Measurements from ENCODE around the gene ANK3.

The ANK3 gene

DNA sequence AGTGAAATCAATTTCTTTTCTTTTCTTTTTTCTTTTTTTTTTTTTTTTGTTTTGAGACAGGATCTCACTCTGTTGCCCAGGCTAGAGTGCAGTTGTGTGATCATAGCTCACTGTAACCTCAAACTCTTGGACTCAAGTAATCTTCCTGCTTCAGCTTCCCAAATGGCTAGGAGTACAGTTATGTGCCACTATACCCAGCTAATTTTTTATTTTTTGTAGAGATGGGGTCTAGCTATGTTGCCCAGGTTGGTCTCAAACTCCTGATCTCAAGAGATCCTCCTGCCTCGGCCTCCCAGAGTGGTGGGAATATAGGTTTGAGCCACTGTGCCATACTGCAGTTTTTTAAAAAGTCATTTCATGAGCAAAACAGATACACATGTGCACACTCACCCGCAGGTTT is 79.8 kb downstream of the ANK3 start:
- WGBS = 100% methylated on average over 1 of the region's 2 CpGs
- H2BK120ac ChIP-seq (ENCODE audit: low read depth, low read length) = no peak overlapping the region

GRCh38 chr10:60309371-60309770 is 80.3 kb downstream of the ANK3 start:
- H3K4me3 ChIP-seq (ENCODE audit: insufficient read depth in 1 of 2, low read depth in 1 of 2, low read length in 2 of 2) = no peak overlapping the region
- no peak overlapping the region for H3K9ac ChIP-seq (ENCODE audit: low read length)
- H3K4ac ChIP-seq (ENCODE audit: low read depth in 1 of 2, low read length in 2 of 2) = no peak overlapping the region

More for the DNA sequence above, 79.8 kb downstream of the ANK3 start:
- no peaks in the 10 kb centered on the region for H3K36me3 ChIP-seq (ENCODE audit: control insufficient read depth in 1 of 2, insufficient read depth in 2 of 2, low read depth in 1 of 2, low read length in 2 of 2)
- H3K4me2 ChIP-seq (ENCODE audit: low read length, poor library complexity, severe bottlenecking) = no peak overlapping the region
- no peak overlapping the region for H3K27ac ChIP-seq (ENCODE audit: low read length, poor library complexity, severe bottlenecking)
- DNase-seq = no peak
- H2BK12ac ChIP-seq (ENCODE audit: low read length in 2 of 2) = no peak overlapping the region
- no peak overlapping the region for H2BK15ac ChIP-seq (ENCODE audit: low read depth, poor library complexity, severe bottlenecking)
- no peak overlapping the region for H3K18ac ChIP-seq (ENCODE audit: low read depth in 1 of 2, low read length in 2 of 2)
- no peak overlapping the region for H3K4ac ChIP-seq (ENCODE audit: low read depth in 1 of 2, low read length in 2 of 2)
- H3K14ac ChIP-seq (ENCODE audit: low read length in 2 of 2) = no peak overlapping the region
- no peak overlapping the region for H3K9ac ChIP-seq (ENCODE audit: low read length)
- H4K8ac ChIP-seq (ENCODE audit: low read length) = no peak overlapping the region
- H2BK5ac ChIP-seq (ENCODE audit: low read depth, low read length, poor library complexity, severe bottlenecking) = no peak overlapping the region
- peaks cover 9% of the 10 kb centered on the region for H3K4me1 ChIP-seq (ENCODE audit: control insufficient read depth, insufficient read depth, low read depth, low read length)
- H4K91ac ChIP-seq (ENCODE audit: low read length) = no peak overlapping the region
- no peaks in the 10 kb centered on the region for H3K9me3 ChIP-seq (ENCODE audit: control insufficient read depth, low read length)
- no peaks in the 10 kb centered on the region for H3K27me3 ChIP-seq (ENCODE audit: control insufficient read depth in 1 of 2, insufficient read depth in 1 of 2, low read length in 2 of 2)
- no peak overlapping the region for H3K23ac ChIP-seq (ENCODE audit: low read length in 2 of 2)
- peaks cover 9% of the 10 kb centered on the region for H3K79me1 ChIP-seq (replicated peaks; ENCODE audit: low read length, poor library complexity, severe bottlenecking)
- H2AK5ac ChIP-seq (ENCODE audit: low read length, severe bottlenecking) = no peak overlapping the region
- no peak overlapping the region for H3K4me3 ChIP-seq (ENCODE audit: insufficient read depth in 1 of 2, low read depth in 1 of 2, low read length in 2 of 2)
- no peak overlapping the region for H2AFZ ChIP-seq (ENCODE audit: low read depth, low read length)

DNA sequence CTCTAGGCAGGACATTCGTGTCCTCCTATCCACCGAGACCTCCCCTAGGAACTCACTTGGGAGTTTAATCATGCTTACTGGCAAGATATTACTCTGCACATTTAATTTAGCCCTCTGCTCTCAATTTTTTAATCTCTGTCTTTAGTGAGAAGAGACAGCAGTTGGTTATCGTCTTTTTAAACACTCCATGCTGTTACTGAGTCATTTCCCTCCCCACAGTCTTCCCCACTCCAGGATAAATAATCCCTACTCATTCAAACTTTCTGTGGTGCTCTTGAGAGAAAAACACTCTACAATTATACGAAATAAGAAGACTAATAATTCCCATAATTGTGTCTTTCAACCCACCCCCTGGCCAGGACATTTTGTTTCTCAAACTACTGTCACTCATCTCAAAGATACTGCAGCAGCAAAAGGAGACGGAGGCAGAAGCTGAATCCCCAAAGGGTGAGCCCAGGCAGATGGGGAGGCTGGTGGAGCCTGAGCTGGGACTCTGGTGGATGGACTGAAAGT is 84.2 kb downstream of the ANK3 start:
- peak overlapping the region; percentile 8 for H4K91ac ChIP-seq (ENCODE audit: low read length)
- no peak overlapping the region for H3K27ac ChIP-seq (ENCODE audit: low read length, poor library complexity, severe bottlenecking)
- no peak overlapping the region for H2AK5ac ChIP-seq (ENCODE audit: low read length, severe bottlenecking)
- peak overlapping the region; percentile 5 for H2AFZ ChIP-seq (ENCODE audit: low read depth, low read length)
- peak overlapping the region; percentile 30 for H2BK15ac ChIP-seq (ENCODE audit: low read depth, poor library complexity, severe bottlenecking)
- peak; percentile 66 for DNase-seq
- no peaks in the 10 kb centered on the region for H3K9me3 ChIP-seq (ENCODE audit: control insufficient read depth, low read length)
- no peak overlapping the region for H3K14ac ChIP-seq (ENCODE audit: low read length in 2 of 2)
- peak overlapping the region; percentile 22 for H2BK120ac ChIP-seq (ENCODE audit: low read depth, low read length)
- peaks cover 7% of the 10 kb centered on the region for H3K4me1 ChIP-seq (ENCODE audit: control insufficient read depth, insufficient read depth, low read depth, low read length)
- peak overlapping the region; percentile 5 for H4K8ac ChIP-seq (ENCODE audit: low read length)
- H3K4ac ChIP-seq (ENCODE audit: low read depth in 1 of 2, low read length in 2 of 2) = peak overlapping the region in 1 of 2 experiments; percentile 32
- H3K18ac ChIP-seq (ENCODE audit: low read depth in 1 of 2, low read length in 2 of 2) = peak overlapping the region; percentile 76 to 80
- no peaks in the 10 kb centered on the region for H3K27me3 ChIP-seq (ENCODE audit: control insufficient read depth in 1 of 2, insufficient read depth in 1 of 2, low read length in 2 of 2)
- 32% methylated on average over 5 of the region's 5 CpGs for WGBS
- no peak overlapping the region for H3K4me2 ChIP-seq (ENCODE audit: low read length, poor library complexity, severe bottlenecking)
- H3K36me3 ChIP-seq (ENCODE audit: control insufficient read depth in 1 of 2, insufficient read depth in 2 of 2, low read depth in 1 of 2, low read length in 2 of 2) = no peaks in the 10 kb centered on the region
- H3K9ac ChIP-seq (ENCODE audit: low read length) = peak overlapping the region; percentile 54
- peak overlapping the region in 1 of 2 experiments; percentile 72 for H3K23ac ChIP-seq (ENCODE audit: low read length in 2 of 2)
- H2BK12ac ChIP-seq (ENCODE audit: low read length in 2 of 2) = peak overlapping the region in 1 of 2 experiments; percentile 50
- no peak overlapping the region for H3K4me3 ChIP-seq (ENCODE audit: insufficient read depth in 1 of 2, low read depth in 1 of 2, low read length in 2 of 2)
- no peak overlapping the region for H2BK5ac ChIP-seq (ENCODE audit: low read depth, low read length, poor library complexity, severe bottlenecking)
- peaks cover 7% of the 10 kb centered on the region for H3K79me1 ChIP-seq (replicated peaks; ENCODE audit: low read length, poor library complexity, severe bottlenecking)

More at GRCh38 chr10:60309371-60309770, 80.3 kb downstream of the ANK3 start:
- no peak overlapping the region for H3K23ac ChIP-seq (ENCODE audit: low read length in 2 of 2)
- no peak overlapping the region for H2BK12ac ChIP-seq (ENCODE audit: low read length in 2 of 2)
- H2BK120ac ChIP-seq (ENCODE audit: low read depth, low read length) = no peak overlapping the region
- no peaks in the 10 kb centered on the region for H3K27me3 ChIP-seq (ENCODE audit: control insufficient read depth in 1 of 2, insufficient read depth in 1 of 2, low read length in 2 of 2)
- DNase-seq = no peak
- H4K8ac ChIP-seq (ENCODE audit: low read length) = no peak overlapping the region
- H2AFZ ChIP-seq (ENCODE audit: low read depth, low read length) = no peak overlapping the region
- H3K4me1 ChIP-seq (ENCODE audit: control insufficient read depth, insufficient read depth, low read depth, low read length) = peaks cover 11% of the 10 kb centered on the region
- H3K36me3 ChIP-seq (ENCODE audit: control insufficient read depth in 1 of 2, insufficient read depth in 2 of 2, low read depth in 1 of 2, low read length in 2 of 2) = no peaks in the 10 kb centered on the region
- no peak overlapping the region for H3K14ac ChIP-seq (ENCODE audit: low read length in 2 of 2)
- H2AK5ac ChIP-seq (ENCODE audit: low read length, severe bottlenecking) = no peak overlapping the region
- no peak overlapping the region for H3K18ac ChIP-seq (ENCODE audit: low read depth in 1 of 2, low read length in 2 of 2)
- H3K4me2 ChIP-seq (ENCODE audit: low read length, poor library complexity, severe bottlenecking) = no peak overlapping the region
- no peaks in the 10 kb centered on the region for H3K9me3 ChIP-seq (ENCODE audit: control insufficient read depth, low read length)
- H3K79me1 ChIP-seq (replicated peaks; ENCODE audit: low read length, poor library complexity, severe bottlenecking) = peaks cover 9% of the 10 kb centered on the region
- no peak overlapping the region for H2BK15ac ChIP-seq (ENCODE audit: low read depth, poor library complexity, severe bottlenecking)
- H3K27ac ChIP-seq (ENCODE audit: low read length, poor library complexity, severe bottlenecking) = no peak overlapping the region
- no peak overlapping the region for H2BK5ac ChIP-seq (ENCODE audit: low read depth, low read length, poor library complexity, severe bottlenecking)
- no peak overlapping the region for H4K91ac ChIP-seq (ENCODE audit: low read length)

DNA sequence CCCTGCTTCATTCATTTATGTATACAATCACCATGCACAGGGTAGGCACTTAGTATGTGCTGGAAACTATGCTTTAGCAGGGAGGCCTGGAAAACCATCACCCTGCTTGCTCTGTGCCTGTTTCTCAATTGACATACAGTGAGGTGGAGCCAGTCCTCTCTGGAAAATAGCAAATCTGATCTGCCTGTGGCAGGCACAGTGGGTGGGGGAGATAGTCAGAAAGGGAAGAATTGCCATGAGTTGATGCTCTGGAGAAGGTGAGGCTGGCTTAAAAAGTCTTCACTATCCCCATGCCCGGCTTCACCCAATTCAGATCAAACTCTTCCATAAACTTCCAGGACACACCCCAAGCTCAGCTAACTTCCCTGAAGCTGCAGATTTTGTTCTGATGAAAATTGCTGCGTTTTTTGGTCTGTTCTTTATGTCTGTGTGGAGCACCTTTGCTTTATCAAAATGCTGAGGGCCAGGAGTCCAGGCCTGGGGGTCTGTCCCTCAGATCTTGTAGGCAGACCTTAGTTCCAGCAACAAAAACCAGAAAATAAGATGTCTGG is 84.8 kb downstream of the ANK3 start:
- Histone ChIP-seq H2BK15ac (ENCODE audit: low read depth, poor library complexity, severe bottlenecking) (peak overlapping the region; percentile 30), H3K4me2 (ENCODE audit: low read length, poor library complexity, severe bottlenecking) (no peak overlapping the region), H3K14ac (ENCODE audit: low read length in 2 of 2) (no peak overlapping the region), H3K4me1 (ENCODE audit: control insufficient read depth, insufficient read depth, low read depth, low read length) (peaks cover 7% of the 10 kb centered on the region), H4K91ac (ENCODE audit: low read length) (no peak overlapping the region), H2AFZ (ENCODE audit: low read depth, low read length) (peak overlapping the region; percentile 5), H3K36me3 (ENCODE audit: control insufficient read depth in 1 of 2, insufficient read depth in 2 of 2, low read depth in 1 of 2, low read length in 2 of 2) (no peaks in the 10 kb centered on the region), H2BK5ac (ENCODE audit: low read depth, low read length, poor library complexity, severe bottlenecking) (no peak overlapping the region), H3K4ac (ENCODE audit: low read depth in 1 of 2, low read length in 2 of 2) (peak overlapping the region; percentile 20 to 32), H3K23ac (ENCODE audit: low read length in 2 of 2) (peak overlapping the region in 1 of 2 experiments; percentile 72), H3K18ac (ENCODE audit: low read depth in 1 of 2, low read length in 2 of 2) (peak overlapping the region; percentile 76 to 80), H4K8ac (ENCODE audit: low read length) (peak overlapping the region; percentile 5), H3K9me3 (ENCODE audit: control insufficient read depth, low read length) (no peaks in the 10 kb centered on the region), H3K4me3 (ENCODE audit: insufficient read depth in 1 of 2, low read depth in 1 of 2, low read length in 2 of 2) (peak overlapping the region in 1 of 2 experiments; percentile 50), H3K9ac (ENCODE audit: low read length) (peak overlapping the region; percentile 54), H3K79me1 (replicated peaks; ENCODE audit: low read length, poor library complexity, severe bottlenecking) (peaks cover 7% of the 10 kb centered on the region), H3K27ac (ENCODE audit: low read length, poor library complexity, severe bottlenecking) (no peak overlapping the region), H2BK120ac (ENCODE audit: low read depth, low read length) (peak overlapping the region; percentile 22), H2AK5ac (ENCODE audit: low read length, severe bottlenecking) (no peak overlapping the region), H2BK12ac (ENCODE audit: low read length in 2 of 2) (peak overlapping the region in 1 of 2 experiments; percentile 15), H3K27me3 (ENCODE audit: control insufficient read depth in 1 of 2, insufficient read depth in 1 of 2, low read length in 2 of 2) (no peaks in the 10 kb centered on the region)
- no peak for DNase-seq
- 90% methylated on average over 2 of the region's 2 CpGs for WGBS

Data from mesenchymal stem cell (in vitro differentiated cells and primary cell).